ENCODE results near the gene IL1R2.

IL1R2 gene

DNA sequence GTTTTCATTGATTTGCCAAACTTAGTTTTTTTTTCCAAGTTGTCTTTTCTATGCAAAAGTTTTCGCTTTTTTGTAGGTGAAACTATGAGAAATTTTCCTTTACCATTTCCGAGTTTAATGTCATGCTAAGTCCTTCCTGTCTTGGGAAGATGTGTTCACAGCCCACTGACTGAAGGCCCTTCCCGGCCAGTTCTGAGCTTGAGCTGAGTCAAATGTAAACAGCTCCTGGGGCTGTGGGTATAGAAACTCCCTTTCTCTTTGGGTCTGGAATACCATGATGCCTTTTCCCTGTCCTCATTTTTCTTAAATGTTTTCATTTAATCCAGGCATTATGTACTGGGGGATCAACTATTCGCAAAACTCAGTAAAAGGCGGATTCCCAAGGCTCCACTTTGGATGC, 81.0 kb downstream of the IL1R2 start:
- peaks cover 10% of the 10 kb centered on the region for H3K79me2 ChIP-seq
- peaks cover 34% of the 10 kb centered on the region for H3K4me1 ChIP-seq
- no peak overlapping the region for H3K4me2 ChIP-seq (ENCODE audit: low read length)
- H3K9me3 ChIP-seq (ENCODE audit: control insufficient read depth, low read length): no peaks in the 10 kb centered on the region
- TF ChIP-seq, protein P1, sequence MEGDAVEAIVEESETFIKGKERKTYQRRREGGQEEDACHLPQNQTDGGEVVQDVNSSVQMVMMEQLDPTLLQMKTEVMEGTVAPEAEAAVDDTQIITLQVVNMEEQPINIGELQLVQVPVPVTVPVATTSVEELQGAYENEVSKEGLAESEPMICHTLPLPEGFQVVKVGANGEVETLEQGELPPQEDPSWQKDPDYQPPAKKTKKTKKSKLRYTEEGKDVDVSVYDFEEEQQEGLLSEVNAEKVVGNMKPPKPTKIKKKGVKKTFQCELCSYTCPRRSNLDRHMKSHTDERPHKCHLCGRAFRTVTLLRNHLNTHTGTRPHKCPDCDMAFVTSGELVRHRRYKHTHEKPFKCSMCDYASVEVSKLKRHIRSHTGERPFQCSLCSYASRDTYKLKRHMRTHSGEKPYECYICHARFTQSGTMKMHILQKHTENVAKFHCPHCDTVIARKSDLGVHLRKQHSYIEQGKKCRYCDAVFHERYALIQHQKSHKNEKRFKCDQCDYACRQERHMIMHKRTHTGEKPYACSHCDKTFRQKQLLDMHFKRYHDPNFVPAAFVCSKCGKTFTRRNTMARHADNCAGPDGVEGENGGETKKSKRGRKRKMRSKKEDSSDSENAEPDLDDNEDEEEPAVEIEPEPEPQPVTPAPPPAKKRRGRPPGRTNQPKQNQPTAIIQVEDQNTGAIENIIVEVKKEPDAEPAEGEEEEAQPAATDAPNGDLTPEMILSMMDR (IDR thresholded peaks at IDR 0.05): no peak
- no peak overlapping the region for H3K9ac ChIP-seq
- peak overlapping the region; percentile 97 for H3K27ac ChIP-seq
- H3K36me3 ChIP-seq (ENCODE audit: control insufficient read depth, insufficient read depth, low read length): no peaks in the 10 kb centered on the region
- no peak overlapping the region for H2AFZ ChIP-seq
- H3K27me3 ChIP-seq (ENCODE audit: control insufficient read depth, insufficient read depth, low read length): no peaks in the 10 kb centered on the region
- H3K4me3 ChIP-seq (ENCODE audit: low read depth, low read length): no peak overlapping the region

DNA sequence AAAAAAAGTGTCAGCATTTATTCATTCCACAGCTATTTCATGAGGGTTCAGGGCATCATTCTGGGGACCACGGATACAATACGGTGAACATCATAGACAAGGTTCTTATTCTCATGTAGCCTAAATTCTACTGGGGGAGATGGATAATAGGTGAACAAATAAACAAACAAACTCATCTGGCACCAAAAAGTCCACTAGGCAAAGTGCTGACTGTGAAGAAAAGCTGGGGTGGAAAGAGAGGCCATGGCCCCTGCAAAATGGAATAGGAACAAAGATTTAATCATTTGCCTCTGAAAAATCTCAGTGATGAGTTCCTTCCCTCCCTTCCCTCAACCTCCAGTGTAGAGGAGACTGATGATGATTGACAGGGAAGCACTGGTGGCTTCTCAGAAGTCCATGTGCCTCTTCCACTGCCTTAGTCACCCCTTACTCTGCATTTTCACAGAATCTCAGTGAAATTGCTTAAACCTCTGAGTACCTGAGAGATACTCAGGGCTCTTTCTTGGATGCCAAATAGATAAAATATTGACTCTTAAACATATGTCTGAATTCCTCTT, 81.5 kb downstream of the IL1R2 start:
- TF ChIP-seq, protein P1 (IDR thresholded peaks at IDR 0.05): no peak
- Histone ChIP-seq H3K36me3 (ENCODE audit: control insufficient read depth, insufficient read depth, low read length) (no peaks in the 10 kb centered on the region), H3K9ac (no peak overlapping the region), H2AFZ (no peak overlapping the region), H3K79me2 (peaks cover 10% of the 10 kb centered on the region), H3K4me2 (ENCODE audit: low read length) (no peak overlapping the region), H3K27me3 (ENCODE audit: control insufficient read depth, insufficient read depth, low read length) (no peaks in the 10 kb centered on the region), H3K9me3 (ENCODE audit: control insufficient read depth, low read length) (no peaks in the 10 kb centered on the region), H3K4me1 (peaks cover 34% of the 10 kb centered on the region), H3K4me3 (ENCODE audit: low read depth, low read length) (no peak overlapping the region), H3K27ac (no peak overlapping the region)

GRCh38 chr2:102074152-102074783, 82.5 kb downstream of the IL1R2 start:
- H3K9me3 ChIP-seq (ENCODE audit: control insufficient read depth, low read length): no peaks in the 10 kb centered on the region
- no peak overlapping the region for H3K9ac ChIP-seq
- no peaks in the 10 kb centered on the region for H3K27me3 ChIP-seq (ENCODE audit: control insufficient read depth, insufficient read depth, low read length)
- peaks cover 10% of the 10 kb centered on the region for H3K79me2 ChIP-seq
- no peaks in the 10 kb centered on the region for H3K36me3 ChIP-seq (ENCODE audit: control insufficient read depth, insufficient read depth, low read length)
- no peak overlapping the region for H3K4me2 ChIP-seq (ENCODE audit: low read length)
- peaks cover 28% of the 10 kb centered on the region for H3K4me1 ChIP-seq
- H3K4me3 ChIP-seq (ENCODE audit: low read depth, low read length): no peak overlapping the region
- H3K27ac ChIP-seq: no peak overlapping the region
- TF ChIP-seq, protein P1 (IDR thresholded peaks at IDR 0.05): no peak
- peak overlapping the region; percentile 47 for H2AFZ ChIP-seq

GRCh38 chr2:102075479-102075878, 83.7 kb downstream of the IL1R2 start:
- Histone ChIP-seq H3K4me3 (ENCODE audit: low read depth, low read length) (no peak overlapping the region), H3K27ac (no peak overlapping the region), H3K27me3 (ENCODE audit: control insufficient read depth, insufficient read depth, low read length) (no peaks in the 10 kb centered on the region), H2AFZ (no peak overlapping the region), H3K9ac (no peak overlapping the region), H3K4me2 (ENCODE audit: low read length) (no peak overlapping the region), H3K79me2 (peaks cover 10% of the 10 kb centered on the region), H3K4me1 (peaks cover 20% of the 10 kb centered on the region), H3K36me3 (ENCODE audit: control insufficient read depth, insufficient read depth, low read length) (no peaks in the 10 kb centered on the region), H3K9me3 (ENCODE audit: control insufficient read depth, low read length) (no peaks in the 10 kb centered on the region)
- TF ChIP-seq, protein P1 (IDR thresholded peaks at IDR 0.05): no peak

DNA sequence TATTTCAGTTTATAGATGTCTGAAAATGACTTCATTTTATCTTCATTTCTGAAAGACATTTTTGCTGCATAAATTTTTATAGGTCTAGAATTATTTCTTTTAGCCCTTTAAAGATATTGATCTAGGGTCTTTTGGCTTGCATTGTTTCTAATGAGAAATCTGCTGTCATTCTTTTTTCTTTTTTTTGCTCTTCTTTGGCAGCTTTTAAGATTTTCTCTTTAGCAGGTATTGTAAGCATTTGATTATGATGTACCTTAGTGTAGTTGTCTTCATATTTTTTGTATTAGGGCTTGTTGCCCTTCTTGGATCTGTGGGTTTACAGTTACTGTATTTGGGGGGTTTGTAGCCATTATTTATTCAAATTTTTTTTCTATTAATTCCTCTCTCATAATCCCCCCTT, 84.8 kb downstream of the IL1R2 start:
- Histone ChIP-seq H3K36me3 (ENCODE audit: control insufficient read depth, insufficient read depth, low read length) (no peaks in the 10 kb centered on the region), H3K4me2 (ENCODE audit: low read length) (no peak overlapping the region), H3K79me2 (peaks cover 10% of the 10 kb centered on the region), H3K27ac (no peak overlapping the region), H3K4me1 (peaks cover 12% of the 10 kb centered on the region), H3K9me3 (ENCODE audit: control insufficient read depth, low read length) (no peaks in the 10 kb centered on the region), H2AFZ (no peak overlapping the region), H3K27me3 (ENCODE audit: control insufficient read depth, insufficient read depth, low read length) (no peaks in the 10 kb centered on the region), H3K4me3 (ENCODE audit: low read depth, low read length) (no peak overlapping the region), H3K9ac (no peak overlapping the region)
- TF ChIP-seq, protein P1 (IDR thresholded peaks at IDR 0.05): no peak

Data from parathyroid adenoma (tissue), 2 donors.